Liver (tissue), 3 donors: ENCODE measurements around the gene RERE.

Experiments
- CTCF ChIP-seq: fragments of 150-350 bp; IDR thresholded peaks from 2 replicates; pipeline ENCODE4 v1.5.1; 2017; ENCODE audit warnings: improper control_type of control experiment, low read depth, low read length; ENCODE audit not compliant: missing input control
- EGR1 ChIP-seq, 2 donors: IDR thresholded peaks; 2 replicates each; pipeline ENCODE4 v1.6.1; 2016 to 2018; ENCODE audit warnings: antibody characterized with exemption in 2 of 2, low read depth in 2 of 2
- JUND ChIP-seq, 2 donors: IDR thresholded peaks; 2 replicates each; pipeline ENCODE4 v1.6.1; 2016; ENCODE audit warnings: antibody characterized with exemption in 2 of 2
- MAX ChIP-seq: IDR thresholded peaks from 2 replicates; pipeline ENCODE4 v1.6.1; 2016; ENCODE audit warnings: antibody characterized with exemption
- RAD21 ChIP-seq, 2 donors: IDR thresholded peaks; 2 replicates each; pipeline ENCODE4 v1.6.1; 2016; ENCODE audit warnings: antibody characterized with exemption in 2 of 2, mild to moderate bottlenecking in 2 of 2
- REST ChIP-seq: IDR thresholded peaks from 2 replicates; pipeline ENCODE4 v1.6.1; 2016; ENCODE audit warnings: antibody characterized with exemption, mild to moderate bottlenecking
- YY1 ChIP-seq: IDR thresholded peaks from 2 replicates; pipeline ENCODE4 v1.6.1; 2016; ENCODE audit warnings: antibody characterized with exemption, mild to moderate bottlenecking
- donor health status: healthy.
- donor health status: healthy.

- TF ChIP-seq CTCF (no peak), EGR1 (IDR thresholded peaks at IDR 0.05; ENCODE audit: low read depth in 2 of 2) (no peak), YY1 (no peak), MAX (no peak), JUND (IDR thresholded peaks at IDR 0.05) (no peak), REST (no peak), RAD21 (IDR thresholded peaks at IDR 0.05) (no peak)
Measured at GRCh38 chr1:8384577-8384976, 432.9 kb downstream of the RERE start.
